GM12878 (cell line): ENCODE data around the gene TAF3. TPM values are rescaled to one million over a fixed set of nuclear protein-coding genes. Genes with fewer than 3 reads are reported as not detected.

Source experiments
- CBX3 ChIP-seq: fragments of 200-600 bp; sonication (generic); IDR thresholded peaks from 2 replicates; pipeline ENCODE4 v1.6.1; 2016; ENCODE audit warnings: low read depth, borderline replicate concordance
- CEBPB ChIP-seq, 2 experiments: fragments of 150-350 bp in 1 of 2; IDR thresholded peaks; 2 replicates each; pipeline ENCODE4 v1.6.1; 2012 to 2014; ENCODE audit warnings: low read depth in 2 of 2, low read length in 2 of 2, borderline replicate concordance in 1 of 2, inconsistent platforms in 1 of 2
- CHD1 ChIP-seq: IDR thresholded peaks from 2 replicates; pipeline ENCODE4 v1.6.1; 2012; ENCODE audit warnings: low read depth, low read length, improper control_type of control experiment
- ESRRA ChIP-seq: IDR thresholded peaks from 2 replicates; pipeline ENCODE4 v1.6.1; 2012; ENCODE audit warnings: mild to moderate bottlenecking, low read length, improper control_type of control experiment
- GABPA ChIP-seq: IDR thresholded peaks from 2 replicates; pipeline ENCODE4 v1.6.1; 2014; ENCODE audit warnings: antibody characterized with exemption, low read depth, mild to moderate bottlenecking, inconsistent platforms
- HDGF ChIP-seq: fragments of 450-650 bp; IDR thresholded peaks from 2 replicates; pipeline ENCODE4 v1.6.1; 2016; ENCODE audit warnings: antibody characterized with exemption
- IKZF2 ChIP-seq, 2 experiments: fragments of 450-650 bp; IDR thresholded peaks; 2 replicates each; pipeline ENCODE4 v1.6.1; 2017; ENCODE audit warnings: mild to moderate bottlenecking in 2 of 2, moderate library complexity in 2 of 2
- JUND ChIP-seq: IDR thresholded peaks from 2 replicates; pipeline ENCODE4 v1.6.1; 2012; ENCODE audit warnings: low read depth, mild to moderate bottlenecking, low read length, improper control_type of control experiment, moderate library complexity
- KDM1A ChIP-seq: fragments of 200-600 bp; sonication (generic); IDR thresholded peaks from 2 replicates; pipeline ENCODE4 v1.6.1; 2016; ENCODE audit warnings: borderline replicate concordance
- LARP7 ChIP-seq: fragments of 450-650 bp; IDR thresholded peaks from 2 replicates; pipeline ENCODE4 v1.6.1; 2017; ENCODE audit warnings: mild to moderate bottlenecking
- MAX ChIP-seq: IDR thresholded peaks from 2 replicates; pipeline ENCODE4 v1.6.1; 2012; ENCODE audit warnings: low read depth, low read length, improper control_type of control experiment
- MEF2A ChIP-seq: IDR thresholded peaks from 2 replicates; pipeline ENCODE4 v1.6.1; 2011; ENCODE audit warnings: low read depth, mild to moderate bottlenecking, low read length, moderate library complexity; ENCODE audit not compliant: insufficient read depth
- MYC ChIP-seq: IDR thresholded peaks from 2 replicates; pipeline ENCODE4 v1.6.1; 2011; ENCODE audit warnings: mild to moderate bottlenecking, low read length, moderate library complexity, inconsistent platforms; ENCODE audit not compliant: insufficient read depth, insufficient replicate concordance, insufficient read length, severe bottlenecking
- NFYA ChIP-seq: IDR thresholded peaks from 2 replicates; pipeline ENCODE4 v1.6.1; 2011; ENCODE audit warnings: low read depth, mild to moderate bottlenecking, low read length, improper control_type of control experiment, borderline replicate concordance
- PAX8 ChIP-seq: fragments of 450-650 bp; IDR thresholded peaks from 2 replicates; pipeline ENCODE4 v1.6.1; 2017; ENCODE audit warnings: mild to moderate bottlenecking, moderate library complexity
- RCOR1 ChIP-seq: conservative IDR thresholded peaks from 2 replicates; pipeline ENCODE4 v1.6.1; 2012; ENCODE audit warnings: low read depth, low read length, improper control_type of control experiment
- RELA ChIP-seq: fragments of 450-650 bp; IDR thresholded peaks from 2 replicates; pipeline ENCODE4 v1.8.0; 2014; ENCODE audit warnings: borderline replicate concordance; ENCODE audit not compliant: partially characterized antibody
- SIN3A ChIP-seq: IDR thresholded peaks from 2 replicates; pipeline ENCODE4 v1.6.1; 2012; ENCODE audit warnings: low read depth, low read length, improper control_type of control experiment
- SIX5 ChIP-seq: IDR thresholded peaks from 2 replicates; pipeline ENCODE4 v1.6.1; 2011; ENCODE audit warnings: mild to moderate bottlenecking, low read depth, low read length, moderate library complexity; ENCODE audit not compliant: severe bottlenecking
- SUPT20H ChIP-seq: IDR thresholded peaks from 2 replicates; pipeline ENCODE4 v1.6.1; 2011; ENCODE audit warnings: low read depth, mild to moderate bottlenecking, low read length, moderate library complexity, borderline replicate concordance; ENCODE audit not compliant: control insufficient read depth
- TARDBP ChIP-seq: IDR thresholded peaks from 2 replicates; pipeline ENCODE4 v1.6.1; 2016; ENCODE audit warnings: borderline replicate concordance
- USF2 ChIP-seq: IDR thresholded peaks from 2 replicates; pipeline ENCODE4 v1.6.1; 2011; ENCODE audit warnings: low read depth, low read length, improper control_type of control experiment, borderline replicate concordance
- ZNF217 ChIP-seq: fragments of 450-650 bp; IDR thresholded peaks from 2 replicates; pipeline ENCODE4 v1.6.1; 2017; ENCODE audit warnings: antibody characterized with exemption, mild to moderate bottlenecking
- ZNF274 ChIP-seq: IDR thresholded peaks from one replicate; pipeline ENCODE4 v1.8.0; 2011; ENCODE audit not compliant: insufficient read length, insufficient read depth
- polyA plus RNA-seq, 11 experiments: library from polyadenylated mRNA; depleted of rRNA in 4 of 11; unstranded in 6 of 11; stranded (reverse) in 5 of 11; fragments of >200 nt; fragmentation: Nextera tagmentation in 4 of 11; fragmentation: Illumina TruSeq in 1 of 11; extraction: Ambion mirVana in 4 of 11; extraction: Trizol in 1 of 11; gene quantifications; 1 replicate in 1 of 11; 2 replicates in 10 of 11; pipeline versions ENCODE4 v1.2.1 to v1.2.3, GENCODE V29; 2011 to 2016; ENCODE audit warnings: inconsistent platforms in 2 of 11, missing spikeins in 2 of 11, low read depth in 1 of 11
- total RNA-seq, 4 experiments: library from RNA; depleted of rRNA in 3 of 4; stranded (reverse); fragments of >200 nt in 3 of 4; fragmentation: Illumina TruSeq in 1 of 4; extraction: Trizol in 1 of 4; gene quantifications; 2 replicates each; pipeline versions ENCODE4 v1.2.1 to v1.2.3, GENCODE V29; 2013 to 2021
- TF ChIP-seq, protein P1 (sequence below): IDR thresholded peaks from 2 replicates; pipeline ENCODE4 v1.6.1; 2012; ENCODE audit warnings: low read depth, low read length, improper control_type of control experiment
- TF ChIP-seq, protein P2 (sequence below): IDR thresholded peaks from 2 replicates; pipeline ENCODE4 v1.6.1; 2012; ENCODE audit warnings: low read length, inconsistent platforms
- TF ChIP-seq, protein P3 (sequence below): fragments of 450-650 bp; IDR thresholded peaks from 2 replicates; pipeline ENCODE4 v1.6.1; 2017; ENCODE audit warnings: borderline replicate concordance

Gene TAF3
- total and polyA plus RNA-seq, 10 of the 15 experiments (the other 5 are each of a cell fraction or from before 2014, with no cell fraction given), result 2.0 to 10.1 (median 3.7) TPM

- no peak for TF ChIP-seq CBX3
- no peak for TF ChIP-seq KDM1A
- TF ChIP-seq HDGF, result no peak
- TF ChIP-seq SIX5, result no peak
- TF ChIP-seq RCOR1, result no peak
- TF ChIP-seq JUND, result no peak
- TF ChIP-seq USF2, result no peak
- no peak for TF ChIP-seq PAX8
- TF ChIP-seq RELA, result no peak
- no peak for TF ChIP-seq LARP7
- TF ChIP-seq, protein P1, sequence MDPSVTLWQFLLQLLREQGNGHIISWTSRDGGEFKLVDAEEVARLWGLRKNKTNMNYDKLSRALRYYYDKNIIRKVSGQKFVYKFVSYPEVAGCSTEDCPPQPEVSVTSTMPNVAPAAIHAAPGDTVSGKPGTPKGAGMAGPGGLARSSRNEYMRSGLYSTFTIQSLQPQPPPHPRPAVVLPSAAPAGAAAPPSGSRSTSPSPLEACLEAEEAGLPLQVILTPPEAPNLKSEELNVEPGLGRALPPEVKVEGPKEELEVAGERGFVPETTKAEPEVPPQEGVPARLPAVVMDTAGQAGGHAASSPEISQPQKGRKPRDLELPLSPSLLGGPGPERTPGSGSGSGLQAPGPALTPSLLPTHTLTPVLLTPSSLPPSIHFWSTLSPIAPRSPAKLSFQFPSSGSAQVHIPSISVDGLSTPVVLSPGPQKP, result no peak
- no peak for TF ChIP-seq MEF2A
- TF ChIP-seq CHD1, result no peak
- TF ChIP-seq TARDBP, result no peak
- no peak for TF ChIP-seq MYC
- TF ChIP-seq NFYA, result no peak
- TF ChIP-seq ESRRA, result no peak
- TF ChIP-seq GABPA, result no peak
- no peak for TF ChIP-seq ZNF217
- TF ChIP-seq, protein P2, sequence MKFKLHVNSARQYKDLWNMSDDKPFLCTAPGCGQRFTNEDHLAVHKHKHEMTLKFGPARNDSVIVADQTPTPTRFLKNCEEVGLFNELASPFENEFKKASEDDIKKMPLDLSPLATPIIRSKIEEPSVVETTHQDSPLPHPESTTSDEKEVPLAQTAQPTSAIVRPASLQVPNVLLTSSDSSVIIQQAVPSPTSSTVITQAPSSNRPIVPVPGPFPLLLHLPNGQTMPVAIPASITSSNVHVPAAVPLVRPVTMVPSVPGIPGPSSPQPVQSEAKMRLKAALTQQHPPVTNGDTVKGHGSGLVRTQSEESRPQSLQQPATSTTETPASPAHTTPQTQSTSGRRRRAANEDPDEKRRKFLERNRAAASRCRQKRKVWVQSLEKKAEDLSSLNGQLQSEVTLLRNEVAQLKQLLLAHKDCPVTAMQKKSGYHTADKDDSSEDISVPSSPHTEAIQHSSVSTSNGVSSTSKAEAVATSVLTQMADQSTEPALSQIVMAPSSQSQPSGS, result peak; percentile 42; the same call in 1 of the 2 replicates
- peak; percentile 74 to 76 for TF ChIP-seq IKZF2 (IDR thresholded peaks at IDR 0.05)
- no peak for TF ChIP-seq SIN3A
- TF ChIP-seq ZNF274, result no peak
- TF ChIP-seq CEBPB (IDR thresholded peaks at IDR 0.05; ENCODE audit: borderline replicate concordance in 1 of 2, low read depth in 2 of 2, low read length in 2 of 2), result no peak
- TF ChIP-seq SUPT20H, result no peak
- TF ChIP-seq, protein P3, sequence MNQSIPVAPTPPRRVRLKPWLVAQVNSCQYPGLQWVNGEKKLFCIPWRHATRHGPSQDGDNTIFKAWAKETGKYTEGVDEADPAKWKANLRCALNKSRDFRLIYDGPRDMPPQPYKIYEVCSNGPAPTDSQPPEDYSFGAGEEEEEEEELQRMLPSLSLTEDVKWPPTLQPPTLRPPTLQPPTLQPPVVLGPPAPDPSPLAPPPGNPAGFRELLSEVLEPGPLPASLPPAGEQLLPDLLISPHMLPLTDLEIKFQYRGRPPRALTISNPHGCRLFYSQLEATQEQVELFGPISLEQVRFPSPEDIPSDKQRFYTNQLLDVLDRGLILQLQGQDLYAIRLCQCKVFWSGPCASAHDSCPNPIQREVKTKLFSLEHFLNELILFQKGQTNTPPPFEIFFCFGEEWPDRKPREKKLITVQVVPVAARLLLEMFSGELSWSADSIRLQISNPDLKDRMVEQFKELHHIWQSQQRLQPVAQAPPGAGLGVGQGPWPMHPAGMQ, result no peak
- TF ChIP-seq MAX, result no peak
These were observed 242.4 kb downstream of the TAF3 start (continued) for GRCh38 chr10:8060704-8061121.
